DND-41 (cell line): Measurements from ENCODE around the gene APMAP.

Source experiments
- CTCF ChIP-seq: IDR thresholded peaks from 2 replicates; pipeline ENCODE4 v1.5.1; 2012; ENCODE audit warnings: borderline replicate concordance, low read length, moderate library complexity, mild to moderate bottlenecking; ENCODE audit not compliant: poor library complexity, severe bottlenecking; ENCODE audit errors: extremely low read depth
- EZH2 ChIP-seq: IDR thresholded peaks from 3 replicates; pipeline ENCODE4 v1.6.1; 2012; ENCODE audit warnings: borderline replicate concordance, low read depth, mild to moderate bottlenecking, moderate library complexity, low read length, inconsistent platforms; ENCODE audit not compliant: severe bottlenecking

- no peak for TF ChIP-seq CTCF
- TF ChIP-seq EZH2: no peak
These were observed 49.9 kb downstream of the APMAP start for GRCh38 chr20:24942679-24943078.
